Measurements from ENCODE around the gene KIF26B. TPM values are rescaled to one million over a fixed set of nuclear protein-coding genes. Genes with fewer than 3 reads are reported as not detected.

Gene KIF26B
- total RNA-seq, 5 donors from 2014 or later (not counting 1 experiment from before 2014, with no cell fraction given), result 0.03 to 0.06 (median 0.05) TPM; not detected in 2

DNA sequence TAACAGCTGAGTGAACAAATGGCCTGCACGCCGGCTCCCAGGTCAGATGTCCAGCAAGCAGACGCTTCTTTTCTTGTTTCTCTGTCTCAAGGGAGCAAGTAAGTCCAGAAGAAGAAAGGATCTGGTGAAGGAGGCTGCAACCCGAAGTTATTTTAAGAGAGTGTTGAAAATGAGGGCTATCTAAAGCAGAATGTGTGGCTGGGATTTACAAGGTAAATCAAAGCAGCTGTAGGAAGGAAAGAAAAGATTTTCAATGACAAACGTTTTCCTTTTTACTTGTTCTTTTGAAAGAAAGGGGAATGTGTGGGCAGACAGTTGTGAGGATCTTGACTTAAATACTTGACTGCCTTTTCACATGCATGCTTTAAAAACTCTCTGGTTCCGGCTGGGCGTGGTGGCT lies 311.5 kb downstream of the KIF26B start:
- H3K27ac Mint-ChIP-seq, result no peak overlapping the region
- no peaks in the 10 kb centered on the region for H3K36me3 Mint-ChIP-seq
- H3K4me3 ChIP-seq (ENCODE audit: control insufficient read depth in 1 of 2, extremely low read depth in 1 of 2, low read length in 1 of 2), result no peak overlapping the region
- no peaks in the 10 kb centered on the region for H3K27me3 Mint-ChIP-seq
- H3K4me3 Mint-ChIP-seq, result no peak overlapping the region
- ChIA-PET CTCF (no interaction called here), POLR2A (no interaction called here)
- peaks cover 0 to 5% of the 10 kb centered on the region in 2 experiments for H3K27me3 ChIP-seq (replicated peaks in 1 of 2; ENCODE audit: control insufficient read depth in 2 of 2, extremely low read depth in 1 of 2, insufficient read depth in 2 of 2, low read length in 1 of 2)
- no peaks in the 10 kb centered on the region for H3K36me3 ChIP-seq (ENCODE audit: control insufficient read depth in 2 of 2, extremely low read depth in 1 of 2, insufficient read depth in 1 of 2, low read length in 1 of 2)
- no peaks in the 10 kb centered on the region for H3K4me1 ChIP-seq (ENCODE audit: control insufficient read depth in 1 of 2, extremely low read depth in 1 of 2, insufficient read depth in 2 of 2, low read length in 2 of 2)
- H3K9me3 Mint-ChIP-seq, result peaks cover 0 to 7% (median 0%) of the 10 kb centered on the region in 3 donors
- no peaks in the 10 kb centered on the region for H3K4me1 Mint-ChIP-seq
- H3K9me3 ChIP-seq, result no peaks in the 10 kb centered on the region
- DNase-seq, result no peak
- H3K27ac ChIP-seq (ENCODE audit: low read length), result no peak overlapping the region
- 56% methylated on average over 5 of the region's 7 CpGs for WGBS (ENCODE audit: insufficient coverage)
- ATAC-seq (replicated peaks in 1 of 4), result no peak

DNA sequence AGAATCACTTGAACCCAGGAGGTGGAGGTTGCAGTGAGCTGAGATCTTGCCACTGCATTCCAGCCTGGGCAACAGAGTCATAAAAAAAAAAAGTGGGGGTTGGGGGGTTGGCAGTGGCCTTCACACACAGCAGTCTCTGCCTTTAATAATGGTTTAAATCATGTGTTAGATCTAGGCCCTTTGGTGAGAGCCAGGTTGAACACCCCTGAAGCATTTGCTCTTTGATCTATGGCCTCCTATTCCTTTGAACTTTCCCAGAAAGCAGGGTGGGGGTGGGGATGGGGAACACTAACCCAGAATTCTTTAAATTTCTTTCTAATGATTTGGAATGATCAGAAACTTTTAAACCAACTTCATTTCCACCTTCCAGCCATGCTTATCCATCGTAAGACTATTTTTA lies 313.0 kb downstream of the KIF26B start:
- H3K36me3 Mint-ChIP-seq, result no peaks in the 10 kb centered on the region
- POLR2A ChIA-PET, result no interaction called here
- no peaks in the 10 kb centered on the region for H3K4me1 Mint-ChIP-seq
- H3K36me3 ChIP-seq (ENCODE audit: control insufficient read depth in 2 of 2, extremely low read depth in 1 of 2, insufficient read depth in 1 of 2, low read length in 1 of 2), result no peaks in the 10 kb centered on the region
- ATAC-seq (replicated peaks in 1 of 4) (no peak), DNase-seq (no peak)
- CTCF ChIA-PET, result no interaction called here
- H3K4me3 ChIP-seq (ENCODE audit: control insufficient read depth in 1 of 2, extremely low read depth in 1 of 2, low read length in 1 of 2), result no peak overlapping the region
- WGBS (ENCODE audit: insufficient coverage), result no CpG with 5 or more reads among the region's 1 CpG
- peaks cover 0 to 7% (median 0%) of the 10 kb centered on the region in 3 donors for H3K9me3 Mint-ChIP-seq
- H3K4me3 Mint-ChIP-seq, result no peak overlapping the region
- no peak overlapping the region for H3K27ac ChIP-seq (ENCODE audit: low read length)
- no peaks in the 10 kb centered on the region for H3K4me1 ChIP-seq (ENCODE audit: control insufficient read depth in 1 of 2, extremely low read depth in 1 of 2, insufficient read depth in 2 of 2, low read length in 2 of 2)
- H3K27me3 ChIP-seq (replicated peaks in 1 of 2; ENCODE audit: control insufficient read depth in 2 of 2, extremely low read depth in 1 of 2, insufficient read depth in 2 of 2, low read length in 1 of 2), result no peaks in the 10 kb centered on the region
- H3K27me3 Mint-ChIP-seq, result no peaks in the 10 kb centered on the region
- H3K9me3 ChIP-seq, result no peaks in the 10 kb centered on the region
- H3K27ac Mint-ChIP-seq, result no peak overlapping the region

DNA sequence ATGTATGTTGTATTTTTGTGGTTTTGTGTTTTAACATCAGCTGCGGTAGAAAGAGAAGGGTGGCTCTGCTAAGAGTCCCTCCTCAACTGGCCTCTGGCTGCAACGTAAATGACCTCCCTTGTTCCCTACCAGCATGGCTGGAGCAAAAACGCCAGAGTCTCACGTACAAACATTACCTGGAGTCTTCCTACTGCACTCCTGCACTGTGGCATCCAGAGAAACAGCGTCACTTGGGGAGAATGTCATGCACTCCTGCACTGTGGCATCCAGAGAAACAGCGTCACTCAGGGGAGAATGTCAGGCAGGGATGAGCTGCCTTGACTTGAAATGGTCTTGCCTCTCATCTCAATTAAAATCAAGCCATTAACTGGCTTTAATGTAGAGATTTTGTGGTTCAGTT lies 314.2 kb downstream of the KIF26B start:
- Histone ChIP-seq H3K9me3 (no peaks in the 10 kb centered on the region), H3K27me3 (replicated peaks in 1 of 2; ENCODE audit: control insufficient read depth in 2 of 2, extremely low read depth in 1 of 2, insufficient read depth in 2 of 2, low read length in 1 of 2) (no peaks in the 10 kb centered on the region), H3K4me1 (ENCODE audit: control insufficient read depth in 1 of 2, extremely low read depth in 1 of 2, insufficient read depth in 2 of 2, low read length in 2 of 2) (no peaks in the 10 kb centered on the region), H3K27ac (ENCODE audit: low read length) (no peak overlapping the region), H3K4me3 (ENCODE audit: control insufficient read depth in 1 of 2, extremely low read depth in 1 of 2, low read length in 1 of 2) (no peak overlapping the region), H3K36me3 (ENCODE audit: control insufficient read depth in 2 of 2, extremely low read depth in 1 of 2, insufficient read depth in 1 of 2, low read length in 1 of 2) (no peaks in the 10 kb centered on the region)
- H3K4me3 Mint-ChIP-seq, result no peak overlapping the region
- ChIA-PET CTCF (no interaction called here), POLR2A (no interaction called here)
- H3K36me3 Mint-ChIP-seq, result no peaks in the 10 kb centered on the region
- peaks cover 0 to 4% (median 0%) of the 10 kb centered on the region in 3 donors for H3K9me3 Mint-ChIP-seq
- DNase-seq, result no peak
- H3K4me1 Mint-ChIP-seq, result no peaks in the 10 kb centered on the region
- WGBS (ENCODE audit: insufficient coverage), result 88% methylated on average over 4 of the region's 6 CpGs
- no peak for ATAC-seq (replicated peaks in 1 of 4)
- no peaks in the 10 kb centered on the region for H3K27me3 Mint-ChIP-seq
- H3K27ac Mint-ChIP-seq, result no peak overlapping the region

DNA sequence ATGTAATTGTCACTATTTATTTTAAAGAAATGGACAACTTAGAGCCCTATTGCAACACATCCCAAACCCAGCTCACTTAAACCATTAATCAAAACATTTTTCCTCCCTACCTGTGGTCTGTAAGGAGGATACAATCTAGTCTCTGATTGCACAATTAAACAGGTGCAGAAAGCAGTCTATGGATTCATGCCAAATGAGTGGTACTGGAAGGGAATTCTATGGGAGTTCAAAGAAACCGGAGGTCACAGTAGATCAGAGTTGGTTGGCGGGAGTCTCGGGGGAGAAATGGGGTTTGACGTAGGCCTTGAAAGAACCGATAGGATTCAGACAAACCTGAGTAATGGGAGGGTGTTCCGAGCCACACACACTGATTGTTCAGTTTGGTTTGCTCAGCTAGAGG lies 314.9 kb downstream of the KIF26B start:
- ATAC-seq (replicated peaks in 1 of 4), result no peak
- Histone ChIP-seq H3K27ac (ENCODE audit: low read length) (no peak overlapping the region), H3K36me3 (ENCODE audit: control insufficient read depth in 2 of 2, extremely low read depth in 1 of 2, insufficient read depth in 1 of 2, low read length in 1 of 2) (no peaks in the 10 kb centered on the region), H3K27me3 (replicated peaks in 1 of 2; ENCODE audit: control insufficient read depth in 2 of 2, extremely low read depth in 1 of 2, insufficient read depth in 2 of 2, low read length in 1 of 2) (no peaks in the 10 kb centered on the region), H3K9me3 (no peaks in the 10 kb centered on the region), H3K4me3 (ENCODE audit: control insufficient read depth in 1 of 2, extremely low read depth in 1 of 2, low read length in 1 of 2) (no peak overlapping the region), H3K4me1 (ENCODE audit: control insufficient read depth in 1 of 2, extremely low read depth in 1 of 2, insufficient read depth in 2 of 2, low read length in 2 of 2) (no peaks in the 10 kb centered on the region)
- no peak for DNase-seq
- POLR2A ChIA-PET, result no interaction called here
- 97% methylated on average over 5 of the region's 6 CpGs for WGBS (ENCODE audit: insufficient coverage)
- Mint-ChIP-seq H3K27ac (no peak overlapping the region), H3K9me3 (no peaks in the 10 kb centered on the region), H3K4me3 (no peak overlapping the region), H3K27me3 (peaks cover 0 to 3% of the 10 kb centered on the region in 2 donors), H3K4me1 (no peaks in the 10 kb centered on the region), H3K36me3 (no peaks in the 10 kb centered on the region)
- CTCF ChIA-PET, result no interaction called here

- Histone ChIP-seq H3K4me1 (ENCODE audit: control insufficient read depth in 1 of 2, extremely low read depth in 1 of 2, insufficient read depth in 2 of 2, low read length in 2 of 2) (no peaks in the 10 kb centered on the region), H3K9me3 (no peaks in the 10 kb centered on the region), H3K36me3 (ENCODE audit: control insufficient read depth in 2 of 2, extremely low read depth in 1 of 2, insufficient read depth in 1 of 2, low read length in 1 of 2) (no peaks in the 10 kb centered on the region), H3K4me3 (ENCODE audit: control insufficient read depth in 1 of 2, extremely low read depth in 1 of 2, low read length in 1 of 2) (no peak overlapping the region), H3K27ac (ENCODE audit: low read length) (no peak overlapping the region), H3K27me3 (replicated peaks in 1 of 2; ENCODE audit: control insufficient read depth in 2 of 2, extremely low read depth in 1 of 2, insufficient read depth in 2 of 2, low read length in 1 of 2) (no peaks in the 10 kb centered on the region)
- ATAC-seq (replicated peaks in 1 of 4), result no peak
- Mint-ChIP-seq H3K4me1 (no peaks in the 10 kb centered on the region), H3K27me3 (peaks cover 0 to 7% of the 10 kb centered on the region in 2 donors), H3K4me3 (no peak overlapping the region), H3K36me3 (no peaks in the 10 kb centered on the region), H3K27ac (no peak overlapping the region), H3K9me3 (no peaks in the 10 kb centered on the region)
- 88% methylated on average over 4 of the region's 7 CpGs for WGBS (ENCODE audit: insufficient coverage)
- CTCF ChIA-PET, result interaction anchor here in 1 of 2 donors (0.5 kb wide), 1 partner anchor 872 kb away, joined by 4 read pairs; no protein-coding TSS in a partner anchor
- DNase-seq, result no peak
- POLR2A ChIA-PET, result no interaction called here
Measured at GRCh38 chr1:245475126-245475525, 320.3 kb downstream of the KIF26B start.

- H3K27me3 Mint-ChIP-seq, result peaks cover 0 to 7% of the 10 kb centered on the region in 2 donors
- H3K9me3 ChIP-seq, result no peaks in the 10 kb centered on the region
Measured at GRCh38 chr1:245475961-245476516, 321.3 kb downstream of the KIF26B start.

GRCh38 chr1:245477941-245478340 lies 323.2 kb downstream of the KIF26B start:
- H3K27me3 Mint-ChIP-seq, result peaks cover 0 to 7% of the 10 kb centered on the region in 2 donors
- CTCF ChIA-PET, result no interaction called here
- WGBS (ENCODE audit: insufficient coverage), result 87% methylated on average over 6 of the region's 8 CpGs

More at GRCh38 chr1:245475961-245476516, 321.3 kb downstream of the KIF26B start:
- H3K27me3 ChIP-seq (replicated peaks in 1 of 2; ENCODE audit: control insufficient read depth in 2 of 2, extremely low read depth in 1 of 2, insufficient read depth in 2 of 2, low read length in 1 of 2), result no peaks in the 10 kb centered on the region
- Mint-ChIP-seq H3K4me1 (no peaks in the 10 kb centered on the region), H3K9me3 (no peaks in the 10 kb centered on the region), H3K36me3 (no peaks in the 10 kb centered on the region), H3K4me3 (no peak overlapping the region), H3K27ac (no peak overlapping the region)
- DNase-seq, result no peak
- WGBS (ENCODE audit: insufficient coverage), result 69% methylated on average over 3 of the region's 6 CpGs
- POLR2A ChIA-PET, result no interaction called here
- CTCF ChIA-PET, result no interaction called here
- H3K4me3 ChIP-seq (ENCODE audit: control insufficient read depth in 1 of 2, extremely low read depth in 1 of 2, low read length in 1 of 2), result no peak overlapping the region
- H3K27ac ChIP-seq (ENCODE audit: low read length), result no peak overlapping the region
- ATAC-seq (replicated peaks in 1 of 4), result no peak
- no peaks in the 10 kb centered on the region for H3K4me1 ChIP-seq (ENCODE audit: control insufficient read depth in 1 of 2, extremely low read depth in 1 of 2, insufficient read depth in 2 of 2, low read length in 2 of 2)
- no peaks in the 10 kb centered on the region for H3K36me3 ChIP-seq (ENCODE audit: control insufficient read depth in 2 of 2, extremely low read depth in 1 of 2, insufficient read depth in 1 of 2, low read length in 1 of 2)

More at GRCh38 chr1:245477941-245478340, 323.2 kb downstream of the KIF26B start:
- Histone ChIP-seq H3K9me3 (no peaks in the 10 kb centered on the region), H3K4me1 (ENCODE audit: control insufficient read depth in 1 of 2, extremely low read depth in 1 of 2, insufficient read depth in 2 of 2, low read length in 2 of 2) (no peaks in the 10 kb centered on the region), H3K4me3 (ENCODE audit: control insufficient read depth in 1 of 2, extremely low read depth in 1 of 2, low read length in 1 of 2) (no peak overlapping the region), H3K27ac (ENCODE audit: low read length) (no peak overlapping the region), H3K27me3 (replicated peaks in 1 of 2; ENCODE audit: control insufficient read depth in 2 of 2, extremely low read depth in 1 of 2, insufficient read depth in 2 of 2, low read length in 1 of 2) (no peaks in the 10 kb centered on the region), H3K36me3 (ENCODE audit: control insufficient read depth in 2 of 2, extremely low read depth in 1 of 2, insufficient read depth in 1 of 2, low read length in 1 of 2) (no peaks in the 10 kb centered on the region)
- DNase-seq (no peak), ATAC-seq (replicated peaks in 1 of 4) (no peak)
- POLR2A ChIA-PET, result no interaction called here
- H3K36me3 Mint-ChIP-seq, result no peaks in the 10 kb centered on the region
- no peak overlapping the region for H3K4me3 Mint-ChIP-seq
- no peak overlapping the region for H3K27ac Mint-ChIP-seq
- no peaks in the 10 kb centered on the region for H3K9me3 Mint-ChIP-seq
- no peaks in the 10 kb centered on the region for H3K4me1 Mint-ChIP-seq
